DOHH2 (cell line): ENCODE results near the gene KNSTRN.
A peak's percentile ranks its signal among the peaks of the same experiment; 100 is the strongest.

Experiments
- H3F3A ChIP-seq: fragments of 200-600 bp; sonication (generic), shearing (Covaris generic); 2 replicates; pipeline ENCODE4 v1.6.0; 2016; ENCODE audit warnings: antibody characterized with exemption, mild to moderate bottlenecking; ENCODE audit not compliant: control insufficient read depth, insufficient read depth
- H3K27ac ChIP-seq: fragments of 200-600 bp; sonication (generic); 2 replicates; pipeline ENCODE4 v1.5.1; 2014; ENCODE audit warnings: low read depth, mild to moderate bottlenecking, low read length, moderate library complexity
- H3K27me3 ChIP-seq: fragments of 200-600 bp; sonication (generic); 2 replicates; pipeline ENCODE4 v1.6.1; 2014; ENCODE audit warnings: mild to moderate bottlenecking, low read length, mixed read lengths; ENCODE audit not compliant: control insufficient read depth
- H3K36me3 ChIP-seq: fragments of 200-600 bp; sonication (generic); 2 replicates; pipeline ENCODE4 v1.6.1; 2014; ENCODE audit warnings: mild to moderate bottlenecking, low read length, moderate library complexity, mixed read lengths; ENCODE audit not compliant: control insufficient read depth
- H3K4me1 ChIP-seq: fragments of 200-600 bp; sonication (generic); 2 replicates; pipeline ENCODE4 v1.6.1; 2014; ENCODE audit warnings: mild to moderate bottlenecking, low read length, mixed read lengths; ENCODE audit not compliant: control insufficient read depth
- H3K4me2 ChIP-seq: fragments of 200-600 bp; sonication (generic); 2 replicates; pipeline ENCODE4 v1.6.0; 2014; ENCODE audit warnings: mild to moderate bottlenecking, low read length, moderate library complexity
- H3K4me3 ChIP-seq: fragments of 200-600 bp; sonication (generic); 2 replicates; pipeline ENCODE4 v1.5.1; 2014; ENCODE audit warnings: mild to moderate bottlenecking, low read length, mixed read lengths
- H3K79me2 ChIP-seq: fragments of 200-600 bp; sonication (generic); 2 replicates; pipeline ENCODE4 v1.6.1; 2014; ENCODE audit warnings: mild to moderate bottlenecking, low read length, mixed read lengths; ENCODE audit not compliant: control insufficient read depth
- H3K9me2 ChIP-seq: fragments of 200-600 bp; sonication (generic); replicated peaks from 2 replicates; pipeline ENCODE4 v1.6.1; 2014; ENCODE audit warnings: mild to moderate bottlenecking, low read length, mixed read lengths; ENCODE audit not compliant: control insufficient read depth
- H3K9me3 ChIP-seq: fragments of 200-600 bp; sonication (generic); 2 replicates; pipeline ENCODE4 v1.6.1; 2014; ENCODE audit warnings: antibody characterized with exemption, low read length, mixed read lengths; ENCODE audit not compliant: control insufficient read depth, insufficient read depth
- H4K20me1 ChIP-seq: fragments of 200-600 bp; sonication (generic); 2 replicates; pipeline ENCODE4 v1.6.0; 2014; ENCODE audit warnings: low read depth, mild to moderate bottlenecking, antibody characterized with exemption, low read length, moderate library complexity; ENCODE audit not compliant: control insufficient read depth, insufficient read depth
- CTCF ChIP-seq: fragments of 200-600 bp; sonication (generic); IDR thresholded peaks from one replicate; pipeline ENCODE4 v1.5.1; 2014; ENCODE audit warnings: antibody characterized with exemption, mild to moderate bottlenecking, low read depth, low read length; ENCODE audit not compliant: poor library complexity, severe bottlenecking
- EZH2phosphoT487 ChIP-seq: fragments of 200-600 bp; sonication (generic); IDR thresholded peaks from 2 replicates; pipeline ENCODE4 v1.6.1; 2017; ENCODE audit warnings: borderline replicate concordance, mild to moderate bottlenecking, antibody characterized with exemption, low read length, moderate library complexity, mixed read lengths

KNSTRN gene

DNA sequence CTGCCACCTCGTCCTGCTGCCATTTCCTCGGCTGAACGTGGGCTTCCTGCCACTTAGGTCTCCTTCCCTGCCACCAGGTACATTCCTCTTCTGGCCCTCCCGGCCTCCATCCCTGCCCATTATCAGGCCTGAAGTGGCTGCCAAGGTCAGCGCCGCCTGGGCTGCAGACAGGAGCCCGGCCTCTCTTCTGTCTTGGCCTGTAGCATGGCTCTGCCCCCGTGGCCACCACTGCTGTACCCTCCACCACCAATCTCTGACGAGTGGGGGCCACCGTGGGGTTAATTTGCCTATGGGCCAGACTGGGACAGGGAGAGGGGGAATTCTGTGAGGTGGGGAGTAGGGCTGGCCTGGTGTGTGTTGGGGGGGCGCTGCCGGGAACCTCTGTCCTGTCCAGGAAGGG, 56.2 kb downstream of the KNSTRN start:
- Histone ChIP-seq H3K9me2 (no peaks in the 10 kb centered on the region), H3K4me2 (no peak overlapping the region), H3K36me3 (no peaks in the 10 kb centered on the region), H3K79me2 (peaks cover 25% of the 10 kb centered on the region), H3K4me3 (no peak overlapping the region), H3K27me3 (peaks cover 72% of the 10 kb centered on the region), H3K4me1 (peaks cover 34% of the 10 kb centered on the region), H3F3A (no peaks in the 10 kb centered on the region), H4K20me1 (peaks cover 6% of the 10 kb centered on the region), H3K9me3 (no peaks in the 10 kb centered on the region), H3K27ac (no peak overlapping the region)
- TF ChIP-seq CTCF (no peak), EZH2phosphoT487 (no peak)

DNA sequence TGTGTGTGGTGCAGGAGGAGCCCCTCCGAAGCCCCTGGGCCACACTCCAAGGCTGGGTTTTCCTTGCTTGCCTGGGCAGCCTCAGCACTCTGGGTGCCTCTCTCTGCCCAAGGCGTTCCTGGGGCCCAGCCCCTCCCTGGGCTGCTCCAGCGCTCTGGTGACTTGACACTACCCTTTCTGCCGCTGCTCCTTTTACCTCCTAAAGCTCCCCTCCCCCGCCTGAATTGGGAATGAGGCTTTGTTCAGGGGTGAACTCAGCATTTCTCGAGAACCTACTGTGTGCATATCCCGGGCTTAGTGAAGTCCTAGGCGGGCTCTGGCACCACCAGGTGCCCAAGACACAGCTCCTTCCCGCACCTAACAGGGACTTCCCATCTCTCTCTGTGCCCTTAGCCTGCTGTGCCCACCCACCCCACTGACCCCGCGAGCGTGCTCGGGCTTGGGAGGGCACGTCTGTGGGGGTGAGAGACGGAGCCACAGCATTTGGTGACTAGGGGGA, 57.0 kb downstream of the KNSTRN start:
- Histone ChIP-seq H3K9me3 (no peaks in the 10 kb centered on the region), H3K79me2 (peaks cover 33% of the 10 kb centered on the region), H3K27me3 (peaks cover 64% of the 10 kb centered on the region), H3K4me1 (peaks cover 34% of the 10 kb centered on the region), H3F3A (no peaks in the 10 kb centered on the region), H4K20me1 (peaks cover 6% of the 10 kb centered on the region), H3K27ac (no peak overlapping the region), H3K4me2 (peak overlapping the region; percentile 86), H3K36me3 (no peaks in the 10 kb centered on the region), H3K4me3 (peak overlapping the region; percentile 73), H3K9me2 (no peaks in the 10 kb centered on the region)
- TF ChIP-seq CTCF = no peak
- TF ChIP-seq EZH2phosphoT487 = no peak

DNA sequence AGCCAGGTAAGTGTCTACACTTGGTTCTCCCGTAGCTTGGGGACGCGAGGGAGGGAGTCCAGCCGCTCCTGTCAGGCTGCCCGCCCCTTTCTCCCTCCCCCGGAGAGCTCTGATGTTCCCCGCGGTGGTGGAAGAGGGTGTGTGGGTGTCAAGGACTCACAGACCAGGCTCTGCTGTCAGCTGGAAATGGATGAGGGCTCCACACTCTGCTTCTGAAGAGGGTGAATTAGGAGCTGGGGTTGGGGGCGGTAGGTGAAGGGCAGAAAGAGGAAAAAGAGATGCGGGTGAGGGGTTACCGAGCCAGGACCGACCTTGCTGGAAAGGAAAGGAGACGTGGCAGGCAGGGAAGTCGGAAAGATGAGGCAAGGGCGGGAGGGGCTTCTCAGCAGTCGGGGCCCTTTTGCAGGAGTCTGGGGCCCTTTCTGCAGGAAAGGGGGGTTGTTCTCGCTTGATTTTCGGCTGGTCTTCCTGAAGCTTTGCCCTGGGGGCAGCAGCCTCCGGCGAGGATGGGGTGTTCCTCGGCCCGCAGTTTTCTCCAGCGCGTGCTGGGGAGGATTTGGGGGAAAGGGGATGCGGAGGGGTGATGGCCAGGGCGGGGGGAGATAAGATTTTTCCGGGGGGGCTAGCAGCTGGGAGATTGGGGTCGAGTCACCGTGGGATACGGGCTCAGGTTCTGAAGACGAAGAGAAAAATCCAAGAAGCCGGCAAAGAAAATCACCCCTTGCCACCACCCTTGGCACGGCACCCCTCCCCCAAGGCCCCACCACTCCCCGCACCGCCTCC, 57.6 kb downstream of the KNSTRN start:
- peaks cover 39% of the 10 kb centered on the region for H3K79me2 ChIP-seq
- H3K36me3 ChIP-seq = no peaks in the 10 kb centered on the region
- H3K4me3 ChIP-seq = peak overlapping the region; percentile 73
- no peaks in the 10 kb centered on the region for H3K9me3 ChIP-seq
- peaks cover 9% of the 10 kb centered on the region for H4K20me1 ChIP-seq
- no peaks in the 10 kb centered on the region for H3F3A ChIP-seq
- peaks cover 58% of the 10 kb centered on the region for H3K27me3 ChIP-seq
- H3K9me2 ChIP-seq = no peaks in the 10 kb centered on the region
- no peak for TF ChIP-seq CTCF
- peak; percentile 37; the same call in 1 of the 2 replicates for TF ChIP-seq EZH2phosphoT487
- no peak overlapping the region for H3K27ac ChIP-seq
- H3K4me2 ChIP-seq = peak overlapping the region; percentile 86
- peaks cover 34% of the 10 kb centered on the region for H3K4me1 ChIP-seq
